Effector memory CD8-positive, alpha-beta T cell (primary cell): ENCODE results near the gene ANTKMT.
"Not testable (repeated sequence)": the region's sequence is repeated elsewhere in the genome, so short reads cannot be mapped to it uniquely, and the experiment has no call there.

Source experiments
- ATAC-seq: fragments of 150-1000 bp; cut with Tn5 transposase; replicated peaks from 2 replicates; pipeline ENCODE4 v1.10.0; 2021; ENCODE audit warnings: mild to moderate bottlenecking, moderate library complexity
- DNase-seq, 3 experiments: peaks; one replicate each; pipeline ENCODE4 v3.0.0; 2021
- H3K27ac Mint-ChIP-seq, 2 donors: one replicate each; pipeline ENCODE4 v1.8.0; 2022; ENCODE audit warnings: mild to moderate bottlenecking in 2 of 2, mixed read lengths in 2 of 2, moderate library complexity in 2 of 2
- H3K27me3 Mint-ChIP-seq, 2 donors: one replicate each; pipeline ENCODE4 v1.8.0; 2022; ENCODE audit warnings: mixed read lengths in 2 of 2
- H3K36me3 Mint-ChIP-seq: one replicate; pipeline ENCODE4 v1.8.0; 2022; ENCODE audit warnings: mild to moderate bottlenecking, moderate library complexity, mixed read lengths; ENCODE audit not compliant: insufficient read depth
- H3K4me1 Mint-ChIP-seq, 2 donors: one replicate each; pipeline ENCODE4 v1.8.0; 2022; ENCODE audit warnings: low read depth in 2 of 2, mixed read lengths in 2 of 2
- H3K4me3 Mint-ChIP-seq, 2 donors: one replicate each; pipeline ENCODE4 v1.8.0; 2022; ENCODE audit warnings: mild to moderate bottlenecking in 2 of 2, mixed read lengths in 2 of 2, moderate library complexity in 2 of 2
- H3K9me3 Mint-ChIP-seq, 2 donors: one replicate each; pipeline ENCODE4 v1.8.0; 2022; ENCODE audit warnings: mixed read lengths in 2 of 2

The ANTKMT gene

GRCh38 chr16:685967-686366 lies 35.0 kb upstream of the ANTKMT start:
- Mint-ChIP-seq H3K27ac (peak overlapping the region in 1 of 2 donors; percentile 78), H3K4me3 (peak overlapping the region; percentile 55 to 65), H3K9me3 (no peaks in the 10 kb centered on the region), H3K36me3 (peaks cover 37% of the 10 kb centered on the region), H3K4me1 (peaks cover 10 to 42% of the 10 kb centered on the region in 2 donors), H3K27me3 (no peaks in the 10 kb centered on the region)
- DNase-seq (no peak), ATAC-seq (no peak)

- Mint-ChIP-seq H3K4me1 (peaks cover 13 to 35% of the 10 kb centered on the region in 2 donors), H3K9me3 (no peaks in the 10 kb centered on the region), H3K4me3 (no peak overlapping the region), H3K36me3 (peaks cover 34% of the 10 kb centered on the region), H3K27me3 (no peaks in the 10 kb centered on the region), H3K27ac (no peak overlapping the region)
- no peak for ATAC-seq
- no peak for DNase-seq
Measured at GRCh38 chr16:686459-687260, 34.3 kb upstream of the ANTKMT start.

GRCh38 chr16:687499-687898 lies 33.4 kb upstream of the ANTKMT start:
- Mint-ChIP-seq H3K9me3 (no peaks in the 10 kb centered on the region), H3K36me3 (peaks cover 25% of the 10 kb centered on the region), H3K27ac (no peak overlapping the region), H3K4me3 (peak overlapping the region in 1 of 2 donors; percentile 90), H3K4me1 (peaks cover 11 to 28% of the 10 kb centered on the region in 2 donors), H3K27me3 (no peaks in the 10 kb centered on the region)
- no peak for DNase-seq
- no peak for ATAC-seq

- Mint-ChIP-seq H3K36me3 (peaks cover 9% of the 10 kb centered on the region), H3K9me3 (no peaks in the 10 kb centered on the region), H3K27me3 (no peaks in the 10 kb centered on the region), H3K4me3 (peak overlapping the region; percentile 87 to 90), H3K4me1 (peaks cover 11 to 25% of the 10 kb centered on the region in 2 donors), H3K27ac (peak overlapping the region; percentile 89 to 91)
- ATAC-seq: no peak
- DNase-seq: no peak
Measured at GRCh38 chr16:689175-689897, 31.6 kb upstream of the ANTKMT start.

GRCh38 chr16:691242-691641 lies 29.7 kb upstream of the ANTKMT start:
- H3K4me1 Mint-ChIP-seq: peaks cover 15 to 24% of the 10 kb centered on the region in 2 donors

GRCh38 chr16:692356-693108 lies 28.4 kb upstream of the ANTKMT start:
- DNase-seq: no peak
- H3K4me3 Mint-ChIP-seq: peak overlapping the region in 1 of 2 donors; percentile 86
- no peak for ATAC-seq
- H3K27me3 Mint-ChIP-seq: no peaks in the 10 kb centered on the region
- H3K27ac Mint-ChIP-seq: peak overlapping the region; percentile 33 to 44
- peaks cover 15 to 24% of the 10 kb centered on the region in 2 donors for H3K4me1 Mint-ChIP-seq
- peaks cover 9% of the 10 kb centered on the region for H3K36me3 Mint-ChIP-seq
- no peaks in the 10 kb centered on the region for H3K9me3 Mint-ChIP-seq

More at GRCh38 chr16:691242-691641, 29.7 kb upstream of the ANTKMT start:
- H3K27me3 Mint-ChIP-seq, H3K36me3 Mint-ChIP-seq, H3K9me3 Mint-ChIP-seq, DNase-seq, ATAC-seq: not testable (repeated sequence)
- H3K4me3 Mint-ChIP-seq: peak overlapping the region; percentile 87 to 90
- peak overlapping the region; percentile 89 to 91 for H3K27ac Mint-ChIP-seq

- DNase-seq (no peak), ATAC-seq (no peak)
- Mint-ChIP-seq H3K4me1 (peaks cover 15 to 24% of the 10 kb centered on the region in 2 donors), H3K9me3 (no peaks in the 10 kb centered on the region), H3K27me3 (no peaks in the 10 kb centered on the region), H3K4me3 (peak overlapping the region; percentile 54 to 86), H3K27ac (peak overlapping the region in 1 of 2 donors; percentile 33), H3K36me3 (peaks cover 9% of the 10 kb centered on the region)
Measured at GRCh38 chr16:693364-693763, 27.6 kb upstream of the ANTKMT start.

GRCh38 chr16:693766-694165 lies 27.2 kb upstream of the ANTKMT start:
- ATAC-seq (peak; percentile 45), DNase-seq (peak in 2 of 3 experiments; percentile 41 to 42)
- Mint-ChIP-seq H3K36me3 (peaks cover 9% of the 10 kb centered on the region), H3K4me3 (peak overlapping the region; percentile 54 to 86), H3K9me3 (no peaks in the 10 kb centered on the region), H3K4me1 (peaks cover 15 to 24% of the 10 kb centered on the region in 2 donors), H3K27me3 (no peaks in the 10 kb centered on the region), H3K27ac (no peak overlapping the region)

- H3K27ac Mint-ChIP-seq: no peak overlapping the region
Measured at GRCh38 chr16:694187-694862, 26.6 kb upstream of the ANTKMT start.

GRCh38 chr16:694863-695354 lies 26.0 kb upstream of the ANTKMT start:
- DNase-seq (no peak), ATAC-seq (no peak)
- H3K9me3 Mint-ChIP-seq: no peaks in the 10 kb centered on the region
- peak overlapping the region; percentile 73 to 86 for H3K4me3 Mint-ChIP-seq
- H3K36me3 Mint-ChIP-seq: peaks cover 9% of the 10 kb centered on the region
- H3K27me3 Mint-ChIP-seq: no peaks in the 10 kb centered on the region
- peaks cover 15% of the 10 kb centered on the region in 2 donors for H3K4me1 Mint-ChIP-seq
- no peak overlapping the region for H3K27ac Mint-ChIP-seq

More at GRCh38 chr16:694187-694862, 26.6 kb upstream of the ANTKMT start:
- Mint-ChIP-seq H3K4me3 (peak overlapping the region; percentile 73 to 86), H3K36me3 (peaks cover 9% of the 10 kb centered on the region), H3K27me3 (no peaks in the 10 kb centered on the region), H3K9me3 (no peaks in the 10 kb centered on the region), H3K4me1 (peaks cover 15 to 19% of the 10 kb centered on the region in 2 donors)
- no peak for DNase-seq
- peak; percentile 12 for ATAC-seq

GRCh38 chr16:695355-696089 lies 25.4 kb upstream of the ANTKMT start:
- no peaks in the 10 kb centered on the region for H3K27me3 Mint-ChIP-seq
- peak; percentile 69 for ATAC-seq
- DNase-seq: peak in 2 of 3 experiments; percentile 46 to 52

More at GRCh38 chr16:695355-696089, 25.4 kb upstream of the ANTKMT start:
- peak overlapping the region; percentile 74 to 86 for H3K4me3 Mint-ChIP-seq
- H3K27ac Mint-ChIP-seq: no peak overlapping the region
- H3K9me3 Mint-ChIP-seq: no peaks in the 10 kb centered on the region
- peaks cover 10 to 11% of the 10 kb centered on the region in 2 donors for H3K4me1 Mint-ChIP-seq
- H3K36me3 Mint-ChIP-seq: peaks cover 6% of the 10 kb centered on the region
